H1 (cell line): Measurements from ENCODE around the gene AWAT2. TPM values are rescaled to one million over a fixed set of nuclear protein-coding genes. Genes with fewer than 3 reads are reported as not detected.

Source experiments
- CHD7 ChIP-seq: fragments of 300-600 bp; sonication (generic); IDR thresholded peaks from 2 replicates; pipeline ENCODE4 v1.7.1; 2012; ENCODE audit warnings: low read length, moderate library complexity, mild to moderate bottlenecking, inconsistent platforms; ENCODE audit not compliant: insufficient replicate concordance
- polyA plus RNA-seq, 7 experiments: library from polyadenylated mRNA; depleted of rRNA in 3 of 7; stranded (reverse) in 5 of 7; unstranded in 2 of 7; fragments of >200 nt in 5 of 7; fragments of 200-250 nt in 2 of 7; gene quantifications; 1 replicate in 5 of 7; 2 replicates in 1 of 7; 4 replicates in 1 of 7; pipeline versions ENCODE4 v1.2.1 to v1.2.3, GENCODE V29; 2011 to 2013; ENCODE audit warnings: missing spikeins in 2 of 7, mixed read lengths in 2 of 7
- total RNA-seq: library from RNA; stranded (reverse); fragmentation: NEBNext Ultra II Directional; extraction: Animal tissue kit (Norgen Biotek cat#: 25700); gene quantifications from 2 replicates; pipeline ENCODE4 v1.2.1, GENCODE V29; 2021

The AWAT2 gene
- total and polyA plus RNA-seq, 2 of the 8 experiments (the other 6 are each of a cell fraction or from before 2014, with no cell fraction given) = not detected

GRCh38 chrX:70012756-70013155 lies 37.0 kb downstream of the AWAT2 start (continued):
- no peak for TF ChIP-seq CHD7
